ENCODE data around the gene KCNJ13. TPM values are rescaled to one million over a fixed set of nuclear protein-coding genes. Genes with fewer than 3 reads are reported as not detected.

KCNJ13 gene
- total RNA-seq, 1 experiment from 2014 or later: not detected

DNA sequence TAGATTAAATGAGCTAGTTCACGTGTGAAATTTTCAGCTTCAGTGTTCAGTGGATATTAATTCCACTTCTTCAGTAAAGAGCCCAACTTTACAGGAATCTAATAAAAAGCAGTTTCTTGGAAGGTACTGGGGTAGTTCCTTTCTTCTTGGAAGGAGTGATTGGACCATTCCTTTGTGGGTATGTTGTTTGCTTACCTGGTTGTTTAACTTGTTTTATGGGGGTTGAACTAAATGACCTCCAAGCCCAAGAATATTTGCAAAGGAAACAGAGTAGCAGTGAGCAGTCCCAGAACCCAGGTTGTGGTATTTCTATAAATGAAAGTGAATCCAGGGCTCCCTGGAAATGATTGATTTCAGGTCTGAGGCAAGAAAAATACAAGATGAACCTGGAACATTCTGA, 31.4 kb downstream of the KCNJ13 start:
- no peak for TF ChIP-seq EZH2 (IDR thresholded peaks at IDR 0.05; ENCODE audit: low read depth)
- TF ChIP-seq, protein P1, sequence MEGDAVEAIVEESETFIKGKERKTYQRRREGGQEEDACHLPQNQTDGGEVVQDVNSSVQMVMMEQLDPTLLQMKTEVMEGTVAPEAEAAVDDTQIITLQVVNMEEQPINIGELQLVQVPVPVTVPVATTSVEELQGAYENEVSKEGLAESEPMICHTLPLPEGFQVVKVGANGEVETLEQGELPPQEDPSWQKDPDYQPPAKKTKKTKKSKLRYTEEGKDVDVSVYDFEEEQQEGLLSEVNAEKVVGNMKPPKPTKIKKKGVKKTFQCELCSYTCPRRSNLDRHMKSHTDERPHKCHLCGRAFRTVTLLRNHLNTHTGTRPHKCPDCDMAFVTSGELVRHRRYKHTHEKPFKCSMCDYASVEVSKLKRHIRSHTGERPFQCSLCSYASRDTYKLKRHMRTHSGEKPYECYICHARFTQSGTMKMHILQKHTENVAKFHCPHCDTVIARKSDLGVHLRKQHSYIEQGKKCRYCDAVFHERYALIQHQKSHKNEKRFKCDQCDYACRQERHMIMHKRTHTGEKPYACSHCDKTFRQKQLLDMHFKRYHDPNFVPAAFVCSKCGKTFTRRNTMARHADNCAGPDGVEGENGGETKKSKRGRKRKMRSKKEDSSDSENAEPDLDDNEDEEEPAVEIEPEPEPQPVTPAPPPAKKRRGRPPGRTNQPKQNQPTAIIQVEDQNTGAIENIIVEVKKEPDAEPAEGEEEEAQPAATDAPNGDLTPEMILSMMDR (conservative IDR thresholded peaks at IDR 0.05): no peak

GRCh38 chr2:232741972-232742371, 34.4 kb downstream of the KCNJ13 start:
- no peaks in the 10 kb centered on the region for H3K9me3 ChIP-seq (ENCODE audit: insufficient read depth, low read depth)
- no peaks in the 10 kb centered on the region for H3K4me1 ChIP-seq (replicated peaks; ENCODE audit: insufficient read depth)
- H4K20me1 ChIP-seq (ENCODE audit: insufficient read depth): peaks cover 14% of the 10 kb centered on the region
- H3K27me3 ChIP-seq (ENCODE audit: insufficient read depth, low read depth): no peaks in the 10 kb centered on the region
- no peak overlapping the region for H3K4me3 ChIP-seq
- ChIA-PET POLR2A (ENCODE audit: unreplicated experiment) (no interaction called here), CTCF (no interaction called here)
- H3K36me3 ChIP-seq (ENCODE audit: low read depth): peaks cover 7% of the 10 kb centered on the region
- 0 out of 2 replicates have a peak, but pooled peaks cover 2% of the 10 kb centered on the region for H3F3A ChIP-seq (ENCODE audit: insufficient read depth, low read depth)
- no peak overlapping the region for H2AFZ ChIP-seq
- DNase-seq: no peak
- no peak overlapping the region for H3K27ac ChIP-seq
- H3K4me2 ChIP-seq: no peak overlapping the region
- peaks cover 9% of the 10 kb centered on the region; the same call in 1 of the 2 replicates for H3K79me2 ChIP-seq (ENCODE audit: low read depth)
- intact Hi-C loops (cut with micrococcal nuclease; ENCODE audit: unreplicated experiment): no loop called here
- no TSS peak for BruUV-seq (replicated peaks)
- TF ChIP-seq, protein P1 (conservative IDR thresholded peaks at IDR 0.05): no peak
- TF ChIP-seq EZH2 (IDR thresholded peaks at IDR 0.05; ENCODE audit: low read depth): no peak
- H3K9me2 ChIP-seq (ENCODE audit: insufficient read depth): no peaks in the 10 kb centered on the region

More for the DNA sequence above, 31.4 kb downstream of the KCNJ13 start:
- Histone ChIP-seq H3K36me3 (ENCODE audit: low read depth) (peaks cover 25% of the 10 kb centered on the region), H3F3A (ENCODE audit: insufficient read depth, low read depth) (peaks cover 17% of the 10 kb centered on the region; the same call in 1 of the 2 replicates), H4K20me1 (ENCODE audit: insufficient read depth) (peaks cover 5% of the 10 kb centered on the region; the same call in 1 of the 2 replicates), H3K9me3 (ENCODE audit: insufficient read depth, low read depth) (no peaks in the 10 kb centered on the region), H3K27me3 (ENCODE audit: insufficient read depth, low read depth) (no peaks in the 10 kb centered on the region), H3K4me1 (replicated peaks; ENCODE audit: insufficient read depth) (no peaks in the 10 kb centered on the region), H3K4me2 (no peak overlapping the region), H3K9me2 (ENCODE audit: insufficient read depth) (no peaks in the 10 kb centered on the region), H3K4me3 (no peak overlapping the region), H3K79me2 (ENCODE audit: low read depth) (no peaks in the 10 kb centered on the region; the same call in 1 of the 2 replicates), H2AFZ (no peak overlapping the region), H3K27ac (no peak overlapping the region)
- ChIA-PET POLR2A (ENCODE audit: unreplicated experiment) (interaction anchor here (0.7 kb wide), 1 partner anchor 670 kb away, joined by 5 read pairs; no protein-coding TSS in a partner anchor), CTCF (no interaction called here)
- peak in 1 of 2 experiments; percentile 57 for DNase-seq
- no TSS peak for BruUV-seq (replicated peaks)
- intact Hi-C loops (cut with micrococcal nuclease; ENCODE audit: unreplicated experiment): no loop called here

- no peaks in the 10 kb centered on the region for H3K9me3 ChIP-seq (ENCODE audit: insufficient read depth, low read depth)
- H3F3A ChIP-seq (ENCODE audit: insufficient read depth, low read depth): peaks cover 4% of the 10 kb centered on the region; the same call in 1 of the 2 replicates
- TF ChIP-seq EZH2 (IDR thresholded peaks at IDR 0.05; ENCODE audit: low read depth): no peak
- TF ChIP-seq, protein P1 (conservative IDR thresholded peaks at IDR 0.05): no peak
- ChIA-PET POLR2A (ENCODE audit: unreplicated experiment) (no interaction called here), CTCF (interaction anchor here (0.6 to 0.7 kb wide), 2 partner anchors 43 to 231 kb away, joined by 3 to 6 read pairs; no protein-coding TSS in a partner anchor)
- peaks cover 14% of the 10 kb centered on the region for H4K20me1 ChIP-seq (ENCODE audit: insufficient read depth)
- no peak overlapping the region for H3K4me3 ChIP-seq
- peaks cover 9% of the 10 kb centered on the region; the same call in 1 of the 2 replicates for H3K79me2 ChIP-seq (ENCODE audit: low read depth)
- no TSS peak for BruUV-seq (replicated peaks)
- no peak overlapping the region for H2AFZ ChIP-seq
- H3K9me2 ChIP-seq (ENCODE audit: insufficient read depth): no peaks in the 10 kb centered on the region
- H3K27me3 ChIP-seq (ENCODE audit: insufficient read depth, low read depth): no peaks in the 10 kb centered on the region
- H3K4me1 ChIP-seq (replicated peaks; ENCODE audit: insufficient read depth): no peaks in the 10 kb centered on the region
- no peak for DNase-seq
- intact Hi-C loops (cut with micrococcal nuclease; ENCODE audit: unreplicated experiment): no loop called here
- peaks cover 11% of the 10 kb centered on the region for H3K36me3 ChIP-seq (ENCODE audit: low read depth)
- no peak overlapping the region for H3K27ac ChIP-seq
- no peak overlapping the region for H3K4me2 ChIP-seq
Observed at GRCh38 chr2:232741294-232741693, 35.1 kb downstream of the KCNJ13 start.
